AG09309 (cell line): ENCODE measurements around the gene CCR6.
"Not testable (repeated sequence)": the region's sequence is repeated elsewhere in the genome, so short reads cannot be mapped to it uniquely, and the experiment has no call there.

Experiments
- DNase-seq: peaks from one replicate; pipeline ENCODE4 v3.0.0-alpha.2; 2010; ENCODE audit warnings: low read depth
- H3K4me3 ChIP-seq: 2 replicates; pipeline ENCODE4 v1.5.1; 2011; ENCODE audit warnings: mild to moderate bottlenecking, low read depth, low read length, moderate library complexity; ENCODE audit not compliant: control insufficient read depth
- CTCF ChIP-seq: IDR thresholded peaks from 2 replicates; pipeline ENCODE4 v1.5.1; 2011; ENCODE audit warnings: mild to moderate bottlenecking, low read depth, low read length, inconsistent platforms; ENCODE audit not compliant: insufficient read depth, control insufficient read depth; ENCODE audit errors: missing control alignments

CCR6 gene

GRCh38 chr6:167163476-167164011 lies 40.6 kb downstream of the CCR6 start:
- no peak overlapping the region for H3K4me3 ChIP-seq
- no peak for DNase-seq

DNA sequence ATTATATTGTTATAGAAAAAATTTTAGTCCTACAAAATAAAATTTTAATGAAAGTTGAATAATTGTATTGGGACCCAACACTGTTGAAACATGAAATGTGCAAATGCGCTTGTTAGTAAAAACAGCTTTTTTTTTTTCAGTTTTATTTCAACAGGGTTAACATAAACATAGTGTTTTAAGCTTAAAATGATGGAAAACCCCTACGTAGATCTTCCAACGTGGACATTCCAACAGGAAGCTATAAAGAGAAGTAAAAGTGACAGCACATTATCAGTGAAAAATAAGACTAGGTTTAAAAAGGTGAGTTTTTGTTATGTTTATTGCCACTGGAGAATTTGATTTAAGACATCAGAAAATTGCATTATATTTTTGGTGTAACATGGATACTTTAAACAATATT lies 41.4 kb downstream of the CCR6 start:
- no peak for TF ChIP-seq CTCF
- no peak overlapping the region for H3K4me3 ChIP-seq
- DNase-seq: no peak

More at GRCh38 chr6:167163476-167164011, 40.6 kb downstream of the CCR6 start:
- TF ChIP-seq CTCF: no peak

GRCh38 chr6:167165858-167166471 lies 43.1 kb downstream of the CCR6 start:
- no peak for DNase-seq
- H3K4me3 ChIP-seq: no peak overlapping the region
- TF ChIP-seq CTCF: no peak

DNA sequence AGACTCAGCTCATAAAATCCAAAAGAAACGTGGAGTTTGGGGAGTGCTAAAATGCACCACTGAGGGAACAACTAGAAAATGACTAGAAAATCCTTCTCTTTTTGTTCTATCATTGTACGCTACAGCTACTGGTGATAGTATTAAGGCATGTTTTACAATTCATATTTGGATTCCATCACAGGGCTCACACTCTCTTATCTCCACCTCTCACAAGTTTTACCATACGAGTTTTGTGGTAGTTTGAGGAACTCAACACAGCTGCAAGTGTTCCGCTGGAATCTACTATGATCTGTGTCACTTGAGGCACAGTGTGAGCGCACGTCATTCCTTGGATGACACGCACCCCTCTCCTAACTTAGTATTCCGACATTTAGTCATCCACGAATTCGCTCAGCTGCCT lies 44.8 kb downstream of the CCR6 start:
- not testable (repeated sequence) for DNase-seq, H3K4me3 ChIP-seq

- DNase-seq, H3K4me3 ChIP-seq: not testable (repeated sequence)
These were observed 45.4 kb downstream of the CCR6 start for GRCh38 chr6:167168296-167168695.

- H3K4me3 ChIP-seq, DNase-seq: not testable (repeated sequence)
These were observed 47.0 kb downstream of the CCR6 start for GRCh38 chr6:167169867-167170266.

DNA sequence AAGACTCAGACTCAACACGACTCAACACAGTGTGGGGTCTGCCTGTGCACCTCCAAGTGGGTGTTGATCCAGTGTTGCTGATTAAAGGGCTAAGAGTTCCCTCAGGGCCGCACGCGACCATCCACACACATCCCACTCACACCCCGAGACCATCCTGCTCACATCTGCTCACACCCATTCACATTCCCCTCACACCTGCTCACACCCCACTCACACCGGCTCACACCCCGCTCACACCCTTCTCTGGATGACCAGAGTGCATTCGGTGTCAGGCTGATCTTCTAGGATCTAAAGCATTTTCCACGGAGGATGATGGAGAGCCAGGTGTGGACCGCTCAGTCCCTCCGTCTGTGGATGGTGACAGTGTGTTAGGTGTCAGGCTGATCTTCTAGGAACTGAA lies 48.4 kb downstream of the CCR6 start:
- not testable (repeated sequence) for DNase-seq

DNA sequence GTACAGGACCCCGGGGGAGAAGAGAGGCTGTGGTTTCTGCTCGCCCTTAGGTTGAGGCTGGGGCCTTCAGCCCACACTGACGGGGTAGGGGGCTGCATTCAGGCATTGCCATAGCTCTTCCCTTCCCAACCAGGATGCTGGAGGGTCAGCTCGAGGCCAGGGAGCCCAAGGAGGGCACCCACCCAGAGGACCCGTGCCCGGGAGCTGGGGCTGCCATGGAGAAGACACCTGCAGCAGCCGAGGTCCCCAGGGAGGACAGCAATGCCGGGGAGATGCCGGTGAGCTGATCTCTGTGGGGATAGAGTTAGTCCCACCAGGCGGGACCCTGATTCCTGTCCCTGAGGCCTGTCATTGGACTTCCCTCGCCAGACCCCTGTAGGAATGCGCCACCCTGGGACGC lies 49.1 kb downstream of the CCR6 start:
- H3K4me3 ChIP-seq, DNase-seq: not testable (repeated sequence)

More for the DNA sequence above, 48.4 kb downstream of the CCR6 start:
- H3K4me3 ChIP-seq: not testable (repeated sequence)

GRCh38 chr6:167177271-167177670 lies 54.4 kb downstream of the CCR6 start:
- DNase-seq, H3K4me3 ChIP-seq: not testable (repeated sequence)

DNA sequence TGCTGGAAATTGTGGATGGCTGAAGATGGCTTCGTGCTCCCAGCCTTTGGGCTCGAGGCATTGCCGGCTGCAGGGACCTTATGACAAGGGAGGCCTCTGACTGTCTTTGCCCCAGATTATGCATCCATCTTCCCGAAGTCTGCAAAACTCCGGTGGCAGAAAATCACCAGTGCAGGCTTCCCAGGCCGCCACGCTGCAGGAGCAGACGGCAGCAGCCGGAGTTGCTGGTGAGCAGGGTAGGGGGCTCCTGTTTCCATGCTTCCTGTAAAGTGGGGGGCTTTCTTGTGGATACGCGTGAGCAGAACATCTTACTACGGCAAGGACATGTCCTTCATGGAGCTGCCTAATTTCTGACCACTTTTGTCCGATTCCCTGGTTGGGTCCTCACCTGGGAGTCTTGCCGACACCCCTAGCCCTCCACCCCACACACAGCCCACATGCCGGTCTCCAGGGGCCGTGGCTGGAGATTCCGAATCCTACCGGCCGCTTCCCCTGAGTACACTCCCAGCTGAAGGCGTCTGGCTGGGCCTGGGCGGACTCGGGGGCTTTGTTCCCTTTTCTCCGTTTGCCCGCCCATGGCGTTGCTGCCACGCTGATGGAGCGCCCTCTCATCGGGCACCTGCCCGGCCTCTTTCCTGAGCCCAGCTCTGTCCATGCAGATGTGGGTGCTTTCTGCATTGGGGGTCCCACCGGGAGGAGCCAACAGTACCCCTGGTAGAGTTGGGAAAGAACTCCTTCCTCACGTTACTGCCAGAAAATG lies 56.2 kb downstream of the CCR6 start:
- not testable (repeated sequence) for H3K4me3 ChIP-seq, DNase-seq

GRCh38 chr6:167180086-167180485 lies 57.2 kb downstream of the CCR6 start:
- DNase-seq, H3K4me3 ChIP-seq: not testable (repeated sequence)

DNA sequence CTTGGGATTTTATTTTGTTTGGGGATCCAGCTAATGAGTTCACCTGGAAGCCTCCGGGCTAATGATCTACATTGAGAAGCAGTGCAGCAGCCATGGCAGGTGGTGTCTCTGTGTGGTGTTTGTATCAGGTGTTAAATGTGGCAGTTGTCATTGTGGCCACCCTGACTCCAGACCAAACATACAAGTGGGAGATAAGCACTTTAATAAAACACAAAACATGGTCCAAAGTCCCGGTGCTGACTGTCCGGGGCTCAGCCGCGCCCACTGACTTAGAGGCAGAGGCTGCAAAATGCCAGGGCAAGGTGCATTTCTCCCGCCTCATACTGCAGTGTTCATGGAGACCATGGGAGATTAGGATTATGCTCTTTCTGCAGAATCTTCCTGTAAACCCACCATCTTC lies 58.5 kb downstream of the CCR6 start:
- not testable (repeated sequence) for DNase-seq, H3K4me3 ChIP-seq
